Stimulated activated CD4-positive, alpha-beta T cell treated with anti-CD3 and anti-CD28 coated beads, Interleukin-15, amount 100 ng/mL, for 1 hour (primary cell): ENCODE measurements around the gene FUS.
A peak's percentile ranks its signal among the peaks of the same experiment; 100 is the strongest.
"Not testable (repeated sequence)": the region's sequence is repeated elsewhere in the genome, so short reads cannot be mapped to it uniquely, and the experiment has no call there.

Experiments used
- DNase-seq, 2 donors: peaks; one replicate each; pipeline ENCODE4 v3.0.0-alpha.2; 2020; ENCODE audit warnings: low read depth in 1 of 2, low spot score in 1 of 2

FUS gene

GRCh38 chr16:31179747-31180459 is at the start of gene FUS:
Gene FUS, plus strand, starts transcription at chr16:31180139. Its CDS starts 76 bp downstream, at chr16:31180215.
- peak; percentile 86 for DNase-seq

GRCh38 chr16:31130336-31130891 is 49.5 kb upstream of the FUS start:
- no peak for DNase-seq

- no peak for DNase-seq
These were observed 49.0 kb upstream of the FUS start for GRCh38 chr16:31130899-31131298.

- no peak for DNase-seq
These were observed 48.5 kb upstream of the FUS start for GRCh38 chr16:31131416-31131815.

- no peak for DNase-seq
These were observed 48.1 kb upstream of the FUS start for GRCh38 chr16:31131841-31132271.

- no peak for DNase-seq
These were observed 47.5 kb upstream of the FUS start for GRCh38 chr16:31132303-31132979.

GRCh38 chr16:31133046-31133501 is 46.9 kb upstream of the FUS start:
- DNase-seq: no peak

- no peak for DNase-seq
These were observed 45.8 kb upstream of the FUS start for GRCh38 chr16:31134091-31134571.

- DNase-seq: no peak
These were observed 45.1 kb upstream of the FUS start for GRCh38 chr16:31134625-31135534.

- DNase-seq: no peak
These were observed 44.2 kb upstream of the FUS start, which contains the start of gene PRSS8 for GRCh38 chr16:31135535-31136286. Gene PRSS8, minus strand, starts transcription at chr16:31135727. Its CDS starts 229 bp downstream, at chr16:31135498.

GRCh38 chr16:31136287-31136662 is 43.7 kb upstream of the FUS start:
- DNase-seq: no peak

- not testable (repeated sequence) for DNase-seq
These were observed 43.0 kb upstream of the FUS start for GRCh38 chr16:31136822-31137499.

GRCh38 chr16:31138621-31139578 is 41.0 kb upstream of the FUS start:
- no peak for DNase-seq

- DNase-seq: not testable (repeated sequence)
These were observed 38.9 kb upstream of the FUS start for GRCh38 chr16:31141071-31141469.

GRCh38 chr16:31141489-31142108 is 38.3 kb upstream of the FUS start:
- no peak for DNase-seq

GRCh38 chr16:31142109-31143010 is 37.6 kb upstream of the FUS start:
- peak; percentile 93 to 96 for DNase-seq
